ENCODE measurements around the gene INPP5D.

DNA sequence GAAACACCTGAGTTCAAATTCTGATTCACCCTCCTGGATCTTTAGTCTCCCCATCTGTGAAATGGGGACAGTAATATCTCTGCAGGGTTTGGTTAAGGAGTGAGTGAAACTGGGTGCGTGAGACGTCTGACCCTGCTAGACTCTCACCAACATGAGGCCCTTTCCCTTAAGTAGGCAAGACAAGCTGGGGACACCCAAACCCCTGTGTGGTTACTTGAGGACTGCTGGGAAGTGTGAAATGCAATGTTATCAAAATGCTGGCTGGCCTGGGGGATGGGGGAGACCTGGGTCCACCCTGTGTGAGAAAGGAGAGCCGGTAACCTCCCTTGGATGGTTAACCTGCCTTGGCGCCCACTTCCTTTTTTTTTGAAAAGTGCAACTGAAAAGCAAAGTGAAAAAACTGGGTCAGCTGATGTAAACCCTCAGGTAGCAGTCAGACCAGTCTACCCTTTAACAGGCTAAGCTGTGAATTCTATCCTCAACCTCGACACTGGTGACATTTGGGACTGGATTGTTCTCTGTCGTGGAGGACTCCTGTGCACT is 82.3 kb downstream of the INPP5D start:
- TF ChIP-seq CTCF (IDR thresholded peaks at IDR 0.05; ENCODE audit: insufficient read depth, low read length, poor library complexity, severe bottlenecking) (no peak), EZH2phosphoT487 (conservative IDR thresholded peaks at IDR 0.05; ENCODE audit: low read length) (no peak)

Data from SU-DHL-6 (cell line).